Activated CD4-positive, alpha-beta T cell treated with anti-CD3 and anti-CD28 coated beads, Interleukin-2, amount 50 U/mL, for 24 hours (primary cell): Measurements from ENCODE around the gene IER3.

Source experiments
- DNase-seq, 2 donors: peaks; one replicate each; pipeline ENCODE4 v3.0.0-alpha.2; 2020; ENCODE audit warnings: low read depth in 1 of 2, low spot score in 1 of 2

Gene IER3

GRCh38 chr6:30709101-30709868, 35.1 kb downstream of the IER3 start:
- no peak for DNase-seq

- no peak for DNase-seq
Measured at GRCh38 chr6:30707281-30707850, 37.0 kb downstream of the IER3 start.

GRCh38 chr6:30705620-30706019, 38.7 kb downstream of the IER3 start:
- DNase-seq = no peak

GRCh38 chr6:30703821-30704220, 40.5 kb downstream of the IER3 start:
- DNase-seq = no peak

- DNase-seq = no peak
Measured at GRCh38 chr6:30703011-30703410, 41.3 kb downstream of the IER3 start.

GRCh38 chr6:30700340-30700739, 44.0 kb downstream of the IER3 start:
- DNase-seq = no peak

GRCh38 chr6:30696432-30696831, 47.9 kb downstream of the IER3 start:
- DNase-seq = no peak
